ENCODE data around the gene ZBTB7C.

ZBTB7C gene

GRCh38 chr18:48418539-48419276 lies 9.5 kb upstream of the ZBTB7C start:
- no peak for DNase-seq (ENCODE audit: low spot score)

GRCh38 chr18:48417985-48418384 lies 8.8 kb upstream of the ZBTB7C start:
- DNase-seq (ENCODE audit: low spot score): no peak

- no peak for DNase-seq (ENCODE audit: low spot score)
These were observed 4.2 kb upstream of the ZBTB7C start for GRCh38 chr18:48413342-48413741.

- DNase-seq (ENCODE audit: low spot score): no peak
These were observed 3.3 kb upstream of the ZBTB7C start for GRCh38 chr18:48412339-48412929.

GRCh38 chr18:48410095-48410920 lies 1.1 kb upstream of the ZBTB7C start:
- DNase-seq (ENCODE audit: low spot score): peak; percentile 94

GRCh38 chr18:48409591-48410094 lies 460 bp upstream of the ZBTB7C start:
- peak; percentile 76 for DNase-seq (ENCODE audit: low spot score)

- no peak for DNase-seq (ENCODE audit: low spot score)
These were observed 964 bp downstream of the ZBTB7C start for GRCh38 chr18:48408111-48408726.

GRCh38 chr18:48407358-48407757 lies 1.8 kb downstream of the ZBTB7C start:
- DNase-seq (ENCODE audit: low spot score): no peak

- no peak for DNase-seq (ENCODE audit: low spot score)
These were observed 3.2 kb downstream of the ZBTB7C start for GRCh38 chr18:48405978-48406377.

GRCh38 chr18:48404716-48405507 lies 4.3 kb downstream of the ZBTB7C start:
- DNase-seq (ENCODE audit: low spot score): no peak

GRCh38 chr18:48402953-48403352 lies 6.2 kb downstream of the ZBTB7C start:
- DNase-seq (ENCODE audit: low spot score): no peak

- DNase-seq (ENCODE audit: low spot score): peak; percentile 34
These were observed 9.7 kb downstream of the ZBTB7C start for GRCh38 chr18:48399303-48400075.

- DNase-seq (ENCODE audit: low spot score): no peak
These were observed 11.1 kb downstream of the ZBTB7C start for GRCh38 chr18:48398074-48398473.

- DNase-seq (ENCODE audit: low spot score): no peak
These were observed 12.2 kb downstream of the ZBTB7C start for GRCh38 chr18:48397021-48397420.

- no peak for DNase-seq (ENCODE audit: low spot score)
These were observed 12.6 kb downstream of the ZBTB7C start for GRCh38 chr18:48396561-48396960.

- no peak for DNase-seq (ENCODE audit: low spot score)
These were observed 13.5 kb downstream of the ZBTB7C start for GRCh38 chr18:48395646-48396045.

- no peak for DNase-seq (ENCODE audit: low spot score)
These were observed 15.0 kb downstream of the ZBTB7C start for GRCh38 chr18:48394176-48394575.

- peak; percentile 16 for DNase-seq (ENCODE audit: low spot score)
These were observed 15.4 kb downstream of the ZBTB7C start for GRCh38 chr18:48393776-48394175.

GRCh38 chr18:48393170-48393569 lies 16.0 kb downstream of the ZBTB7C start:
- no peak for DNase-seq (ENCODE audit: low spot score)

- no peak for DNase-seq (ENCODE audit: low spot score)
These were observed 16.9 kb downstream of the ZBTB7C start for GRCh38 chr18:48392268-48392667.

- peak; percentile 19 for DNase-seq (ENCODE audit: low spot score)
These were observed 17.3 kb downstream of the ZBTB7C start for GRCh38 chr18:48391868-48392267.

Measured in ecto neural progenitor cell (in vitro differentiated cells).